Trophoblast cell (in vitro differentiated cells and primary cell): ENCODE data around the gene FGD5.

Source experiments
- DNase-seq, 2 donors: peaks; one replicate each; pipeline ENCODE4 v3.0.0-alpha.2; 2016
- H2AFZ ChIP-seq: 2 replicates; pipeline ENCODE4 v1.6.1; 2013; ENCODE audit warnings: low read length, moderate library complexity, mild to moderate bottlenecking; ENCODE audit not compliant: insufficient read depth, poor library complexity
- H2AK5ac ChIP-seq: 2 replicates; pipeline ENCODE4 v1.6.1; 2013; ENCODE audit warnings: mild to moderate bottlenecking, low read length
- H2BK120ac ChIP-seq: 2 replicates; pipeline ENCODE4 v1.6.1; 2013; ENCODE audit warnings: low read length, mild to moderate bottlenecking, moderate library complexity; ENCODE audit not compliant: insufficient read depth, poor library complexity
- H2BK12ac ChIP-seq: 2 replicates; pipeline ENCODE4 v1.6.1; 2013; ENCODE audit warnings: mild to moderate bottlenecking, low read length, moderate library complexity
- H2BK5ac ChIP-seq: 2 replicates; pipeline ENCODE4 v1.6.1; 2013; ENCODE audit warnings: low read length, low read depth, moderate library complexity, mild to moderate bottlenecking; ENCODE audit not compliant: poor library complexity
- H3K14ac ChIP-seq: 2 replicates; pipeline ENCODE4 v1.6.1; 2013; ENCODE audit warnings: mild to moderate bottlenecking, low read length
- H3K18ac ChIP-seq: 2 replicates; pipeline ENCODE4 v1.6.1; 2013; ENCODE audit warnings: mild to moderate bottlenecking, low read length
- H3K23ac ChIP-seq: 2 replicates; pipeline ENCODE4 v1.6.1; 2013; ENCODE audit warnings: low read length
- H3K27ac ChIP-seq: 2 replicates; pipeline ENCODE4 v1.5.1; 2013; ENCODE audit warnings: low read depth, mild to moderate bottlenecking, inconsistent platforms, low read length, moderate library complexity
- H3K27me3 ChIP-seq: 2 replicates; pipeline ENCODE4 v1.6.1; 2013; ENCODE audit warnings: inconsistent platforms, mild to moderate bottlenecking, low read length, moderate library complexity; ENCODE audit not compliant: insufficient read depth
- H3K36me3 ChIP-seq, 2 experiments: 1 replicate in 1 of 2; 2 replicates in 1 of 2; pipeline ENCODE4 v1.6.1; 2013; ENCODE audit warnings: low read length in 2 of 2, mild to moderate bottlenecking in 2 of 2, moderate library complexity in 1 of 2; ENCODE audit not compliant: insufficient read depth in 2 of 2, control insufficient read depth in 1 of 2
- H3K4ac ChIP-seq: 2 replicates; pipeline ENCODE4 v1.6.1; 2013; ENCODE audit warnings: low read depth, mild to moderate bottlenecking, low read length, moderate library complexity
- H3K4me1 ChIP-seq, 2 experiments: 1 replicate in 1 of 2; 2 replicates in 1 of 2; pipeline ENCODE4 v1.6.1; 2013; ENCODE audit warnings: low read length in 2 of 2, mild to moderate bottlenecking in 2 of 2, moderate library complexity in 1 of 2; ENCODE audit not compliant: insufficient read depth in 2 of 2, control insufficient read depth in 1 of 2
- H3K4me2 ChIP-seq: 2 replicates; pipeline ENCODE4 v1.6.1; 2013; ENCODE audit warnings: inconsistent platforms, mild to moderate bottlenecking, low read length, moderate library complexity
- H3K4me3 ChIP-seq: 2 replicates; pipeline ENCODE4 v1.5.1; 2013; ENCODE audit warnings: mild to moderate bottlenecking, low read depth, low read length, inconsistent platforms
- H3K79me1 ChIP-seq: one replicate; pipeline ENCODE4 v1.6.1; 2013; ENCODE audit warnings: low read length
- H3K79me2 ChIP-seq: 2 replicates; pipeline ENCODE4 v1.6.1; 2013; ENCODE audit warnings: low read length, mild to moderate bottlenecking; ENCODE audit not compliant: control insufficient read depth, insufficient read depth, poor library complexity
- H3K9ac ChIP-seq: 2 replicates; pipeline ENCODE4 v1.6.1; 2013; ENCODE audit warnings: mild to moderate bottlenecking, low read length
- H3K9me3 ChIP-seq: 2 replicates; pipeline ENCODE4 v1.6.1; 2013; ENCODE audit warnings: low read depth, mild to moderate bottlenecking, control low read depth, inconsistent platforms, low read length; ENCODE audit not compliant: insufficient read depth
- H4K12ac ChIP-seq: 2 replicates; pipeline ENCODE4 v1.6.1; 2013; ENCODE audit warnings: low read depth, mild to moderate bottlenecking, low read length, moderate library complexity
- H4K8ac ChIP-seq: 2 replicates; pipeline ENCODE4 v1.6.1; 2013; ENCODE audit warnings: low read depth, mild to moderate bottlenecking, low read length, moderate library complexity
- H4K91ac ChIP-seq: one replicate; pipeline ENCODE4 v1.6.1; 2013; ENCODE audit warnings: low read depth, mild to moderate bottlenecking, low read length, moderate library complexity
- WGBS: extraction: QIAGEN DNeasy Blood & Tissue Kit; methylation state at CpG from one replicate; pipeline ENCODE4 v1.1.7; 2013; ENCODE audit warnings: missing lambda C conversion rate; ENCODE audit not compliant: insufficient read length, insufficient coverage; ENCODE audit errors: extremely low coverage; 5-methylcytosine and 5-hydroxymethylcytosine counted together

Gene FGD5

DNA sequence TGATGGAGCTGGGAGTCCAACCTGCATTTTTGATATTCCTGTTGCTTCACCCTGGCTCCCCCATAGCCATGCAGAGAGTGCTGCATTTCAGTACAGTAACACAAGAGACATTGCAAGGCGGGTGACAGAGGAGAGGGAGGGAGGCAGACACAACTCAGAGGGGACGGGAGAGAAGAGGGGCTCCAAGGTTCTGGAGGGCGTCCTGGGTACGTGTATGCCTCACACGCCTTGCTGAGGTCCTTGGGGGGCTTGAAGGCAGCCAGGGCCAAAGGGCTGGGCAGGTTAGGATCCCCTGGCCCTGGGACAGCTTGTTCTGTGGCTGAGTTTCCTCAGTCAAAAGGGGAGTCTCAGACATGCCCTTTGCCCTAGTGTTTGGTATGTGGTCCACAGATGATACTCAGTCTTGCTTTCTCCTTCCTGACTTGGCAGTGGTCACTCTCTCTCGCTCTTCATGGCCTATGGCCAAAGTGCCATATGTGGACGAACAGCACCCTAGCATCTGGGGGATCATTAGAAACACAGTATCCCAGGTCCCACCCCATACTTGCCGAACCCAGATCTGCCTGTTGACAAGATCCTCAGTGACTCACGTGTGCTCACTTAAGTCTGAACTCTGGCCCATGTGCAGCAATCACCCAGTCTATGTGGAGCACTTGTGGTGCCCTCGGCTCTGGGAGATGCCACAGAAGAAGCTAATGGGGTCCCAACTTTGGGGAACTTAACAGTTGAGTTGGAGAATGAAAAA, 52.9 kb downstream of the FGD5 start:
- no peak overlapping the region for H3K4ac ChIP-seq
- H4K8ac ChIP-seq, result no peak overlapping the region
- no peaks in the 10 kb centered on the region for H3K36me3 ChIP-seq
- H3K9ac ChIP-seq, result no peak overlapping the region
- H3K14ac ChIP-seq, result no peak overlapping the region
- H2AFZ ChIP-seq, result no peak overlapping the region
- no peak overlapping the region for H3K18ac ChIP-seq
- no peak overlapping the region for H4K91ac ChIP-seq
- DNase-seq, result no peak
- no peak overlapping the region for H3K23ac ChIP-seq
- H3K4me3 ChIP-seq, result no peak overlapping the region
- H2AK5ac ChIP-seq, result no peak overlapping the region
- H3K27me3 ChIP-seq, result no peaks in the 10 kb centered on the region
- no peak overlapping the region for H2BK120ac ChIP-seq
- no peak overlapping the region for H4K12ac ChIP-seq
- H3K79me1 ChIP-seq, result no peaks in the 10 kb centered on the region
- H3K27ac ChIP-seq, result no peak overlapping the region
- no peak overlapping the region for H2BK12ac ChIP-seq
- H3K4me1 ChIP-seq, result peaks cover 0 to 3% of the 10 kb centered on the region in 2 experiments
- H3K79me2 ChIP-seq, result no peaks in the 10 kb centered on the region
- no peaks in the 10 kb centered on the region for H3K9me3 ChIP-seq
- no CpG with 5 or more reads among the region's 10 CpGs for WGBS
- H2BK5ac ChIP-seq, result no peak overlapping the region
- H3K4me2 ChIP-seq, result no peak overlapping the region

DNA sequence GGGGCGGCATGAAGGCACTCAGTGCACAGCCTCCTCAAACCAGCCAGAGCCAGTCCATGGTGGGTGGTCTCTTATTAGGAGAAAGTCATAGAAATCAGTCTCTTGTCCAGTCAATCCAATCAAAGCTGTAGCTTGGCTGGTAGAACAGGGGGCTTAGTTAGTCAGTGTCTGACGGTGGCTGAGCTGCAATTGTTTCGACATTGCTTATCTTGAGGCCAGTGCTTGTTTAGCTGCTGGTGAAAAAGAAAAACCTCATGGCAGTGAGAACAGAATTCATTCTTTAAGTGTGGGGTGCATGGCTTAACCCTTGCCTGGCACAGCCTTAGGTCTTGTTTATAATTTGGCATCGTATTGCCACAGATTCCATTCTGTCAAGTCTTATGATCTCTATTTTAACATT, 53.9 kb downstream of the FGD5 start:
- H3K4me2 ChIP-seq, result no peak overlapping the region
- H3K18ac ChIP-seq, result no peak overlapping the region
- no peaks in the 10 kb centered on the region for H3K36me3 ChIP-seq
- no peak for DNase-seq
- H3K79me2 ChIP-seq, result no peaks in the 10 kb centered on the region
- H2AFZ ChIP-seq, result no peak overlapping the region
- no peak overlapping the region for H3K23ac ChIP-seq
- no peaks in the 10 kb centered on the region for H3K27me3 ChIP-seq
- no peak overlapping the region for H2BK5ac ChIP-seq
- no peak overlapping the region for H2BK12ac ChIP-seq
- no peak overlapping the region for H4K12ac ChIP-seq
- no peak overlapping the region for H3K4ac ChIP-seq
- no peak overlapping the region for H2AK5ac ChIP-seq
- no peak overlapping the region for H2BK120ac ChIP-seq
- no peaks in the 10 kb centered on the region for H3K79me1 ChIP-seq
- H3K9ac ChIP-seq, result no peak overlapping the region
- H3K4me3 ChIP-seq, result no peak overlapping the region
- WGBS, result no CpG with 5 or more reads among the region's 4 CpGs
- no peak overlapping the region for H4K8ac ChIP-seq
- H3K9me3 ChIP-seq, result no peaks in the 10 kb centered on the region
- no peak overlapping the region for H4K91ac ChIP-seq
- H3K14ac ChIP-seq, result no peak overlapping the region
- no peak overlapping the region for H3K27ac ChIP-seq
- H3K4me1 ChIP-seq, result peaks cover 0 to 3% of the 10 kb centered on the region in 2 experiments

GRCh38 chr3:14874784-14875183, 56.0 kb downstream of the FGD5 start:
- Histone ChIP-seq H3K23ac (no peak overlapping the region), H3K4me2 (no peak overlapping the region), H3K9me3 (no peaks in the 10 kb centered on the region), H2BK120ac (no peak overlapping the region), H3K79me1 (no peaks in the 10 kb centered on the region), H4K91ac (no peak overlapping the region), H3K27ac (no peak overlapping the region), H3K79me2 (no peaks in the 10 kb centered on the region), H3K4ac (no peak overlapping the region), H4K8ac (no peak overlapping the region), H2AFZ (no peak overlapping the region), H3K14ac (no peak overlapping the region), H3K4me1 (peaks cover 0 to 3% of the 10 kb centered on the region in 2 experiments), H2AK5ac (no peak overlapping the region), H3K27me3 (no peaks in the 10 kb centered on the region), H3K36me3 (no peaks in the 10 kb centered on the region), H2BK5ac (no peak overlapping the region), H3K4me3 (no peak overlapping the region), H3K18ac (no peak overlapping the region), H3K9ac (no peak overlapping the region), H2BK12ac (no peak overlapping the region), H4K12ac (no peak overlapping the region)
- no CpG with 5 or more reads among the region's 4 CpGs for WGBS
- DNase-seq, result no peak

- Histone ChIP-seq H2BK5ac (no peak overlapping the region), H4K12ac (no peak overlapping the region), H4K91ac (no peak overlapping the region), H3K18ac (no peak overlapping the region), H3K9me3 (no peaks in the 10 kb centered on the region), H3K27ac (no peak overlapping the region), H3K27me3 (no peaks in the 10 kb centered on the region), H3K4me1 (peaks cover 0 to 3% of the 10 kb centered on the region in 2 experiments), H3K4me3 (no peak overlapping the region), H3K36me3 (no peaks in the 10 kb centered on the region), H3K79me1 (no peaks in the 10 kb centered on the region), H3K4me2 (no peak overlapping the region), H2BK12ac (no peak overlapping the region), H2AFZ (no peak overlapping the region), H3K23ac (no peak overlapping the region), H3K14ac (no peak overlapping the region), H3K4ac (no peak overlapping the region), H2AK5ac (no peak overlapping the region), H2BK120ac (no peak overlapping the region), H3K9ac (no peak overlapping the region), H3K79me2 (no peaks in the 10 kb centered on the region), H4K8ac (no peak overlapping the region)
- no peak for DNase-seq
- WGBS, result no CpG with 5 or more reads among the region's 8 CpGs
These were observed 56.8 kb downstream of the FGD5 start for GRCh38 chr3:14875411-14876175.
